ENCODE measurements around the gene SSX2IP.

The SSX2IP gene

GRCh38 chr1:84619383-84620102, 70.7 kb downstream of the SSX2IP start:
- Histone ChIP-seq H3K27me3 (replicated peaks; ENCODE audit: control insufficient read depth, insufficient read depth, low read length) (no peaks in the 10 kb centered on the region), H3K4me3 (replicated peaks; ENCODE audit: low read depth, low read length) (no peak overlapping the region), H3K36me3 (ENCODE audit: control insufficient read depth, insufficient read depth, low read length) (no peaks in the 10 kb centered on the region)
- no peak for TF ChIP-seq CTCF (IDR thresholded peaks at IDR 0.05; ENCODE audit: insufficient read depth, low read length, poor library complexity, severe bottlenecking)
- no peak for DNase-seq (ENCODE audit: extremely low read depth, insufficient read length)

DNA sequence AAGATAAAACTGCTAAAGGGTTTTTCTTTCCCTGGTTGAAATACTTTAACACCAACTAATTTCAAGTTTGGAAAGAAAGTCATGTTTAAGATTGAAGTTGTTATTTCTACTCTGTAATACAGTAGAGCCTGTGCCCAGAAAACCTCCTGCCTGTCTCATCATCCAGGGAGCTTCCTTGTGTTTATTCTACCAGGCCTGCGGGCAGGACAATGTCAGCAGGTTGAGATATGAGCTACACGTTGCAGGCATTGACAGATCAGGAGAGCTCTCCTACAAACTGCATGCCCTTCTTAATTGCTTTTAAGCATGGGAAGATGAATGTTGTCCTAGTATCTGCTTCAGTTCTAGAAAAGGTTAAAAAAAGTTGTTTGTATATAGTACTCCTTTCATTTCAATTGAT, 72.9 kb downstream of the SSX2IP start:
- H3K4me3 ChIP-seq (replicated peaks; ENCODE audit: low read depth, low read length) = no peak overlapping the region
- no peak for TF ChIP-seq CTCF (IDR thresholded peaks at IDR 0.05; ENCODE audit: insufficient read depth, low read length, poor library complexity, severe bottlenecking)
- H3K36me3 ChIP-seq (ENCODE audit: control insufficient read depth, insufficient read depth, low read length) = no peaks in the 10 kb centered on the region
- H3K27me3 ChIP-seq (replicated peaks; ENCODE audit: control insufficient read depth, insufficient read depth, low read length) = no peaks in the 10 kb centered on the region
- no peak for DNase-seq (ENCODE audit: extremely low read depth, insufficient read length)

DNA sequence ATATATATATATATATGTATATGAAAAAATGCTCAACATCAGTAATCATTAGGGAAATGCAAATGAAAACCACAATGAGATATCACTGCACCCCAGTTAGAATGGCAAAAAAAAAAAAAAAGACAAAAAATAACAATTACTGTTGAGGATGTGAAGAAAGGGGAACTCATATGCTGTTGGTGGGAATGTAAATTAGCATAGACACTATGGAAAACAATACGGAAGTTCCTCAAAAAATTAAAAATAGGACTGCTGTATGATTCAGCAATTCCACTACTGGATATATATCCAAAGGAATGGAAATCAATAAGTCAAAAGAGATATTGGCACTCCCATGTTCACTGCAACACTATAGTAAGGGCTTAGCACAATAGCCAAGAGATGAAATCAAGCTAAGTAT, 74.5 kb downstream of the SSX2IP start:
- no peak for TF ChIP-seq CTCF (IDR thresholded peaks at IDR 0.05; ENCODE audit: insufficient read depth, low read length, poor library complexity, severe bottlenecking)
- Histone ChIP-seq H3K4me3 (replicated peaks; ENCODE audit: low read depth, low read length) (no peak overlapping the region), H3K36me3 (ENCODE audit: control insufficient read depth, insufficient read depth, low read length) (no peaks in the 10 kb centered on the region), H3K27me3 (replicated peaks; ENCODE audit: control insufficient read depth, insufficient read depth, low read length) (no peaks in the 10 kb centered on the region)
- DNase-seq (ENCODE audit: extremely low read depth, insufficient read length) = no peak

DNA sequence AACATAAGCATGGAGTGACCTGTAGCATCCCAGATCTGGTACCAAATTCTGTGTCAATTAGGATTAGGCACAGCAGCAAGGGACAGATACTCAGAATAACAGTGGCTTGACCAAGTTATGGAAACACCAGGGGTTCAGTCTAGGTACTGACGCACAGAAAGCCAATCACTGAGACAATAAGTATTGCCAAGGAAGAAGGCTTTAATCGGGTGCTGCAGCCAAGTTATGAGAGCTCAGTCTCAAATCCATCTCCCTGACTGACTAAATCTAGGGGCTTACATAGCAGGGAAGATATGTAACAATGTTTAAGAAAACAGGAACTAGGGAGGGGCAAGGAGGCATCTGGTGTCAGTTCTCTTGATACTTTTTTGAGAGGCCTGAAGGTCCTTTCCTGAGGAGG, 76.4 kb downstream of the SSX2IP start:
- DNase-seq (ENCODE audit: extremely low read depth, insufficient read length) = no peak
- Histone ChIP-seq H3K36me3 (ENCODE audit: control insufficient read depth, insufficient read depth, low read length) (no peaks in the 10 kb centered on the region), H3K4me3 (replicated peaks; ENCODE audit: low read depth, low read length) (no peak overlapping the region), H3K27me3 (replicated peaks; ENCODE audit: control insufficient read depth, insufficient read depth, low read length) (no peaks in the 10 kb centered on the region)
- TF ChIP-seq CTCF (IDR thresholded peaks at IDR 0.05; ENCODE audit: insufficient read depth, low read length, poor library complexity, severe bottlenecking) = no peak

GRCh38 chr1:84613026-84613425, 77.2 kb downstream of the SSX2IP start:
- Histone ChIP-seq H3K4me3 (replicated peaks; ENCODE audit: low read depth, low read length) (no peak overlapping the region), H3K27me3 (replicated peaks; ENCODE audit: control insufficient read depth, insufficient read depth, low read length) (no peaks in the 10 kb centered on the region), H3K36me3 (ENCODE audit: control insufficient read depth, insufficient read depth, low read length) (no peaks in the 10 kb centered on the region)
- TF ChIP-seq CTCF (IDR thresholded peaks at IDR 0.05; ENCODE audit: insufficient read depth, low read length, poor library complexity, severe bottlenecking) = no peak
- no peak for DNase-seq (ENCODE audit: extremely low read depth, insufficient read length)

- Histone ChIP-seq H3K27me3 (replicated peaks; ENCODE audit: control insufficient read depth, insufficient read depth, low read length) (no peaks in the 10 kb centered on the region), H3K36me3 (ENCODE audit: control insufficient read depth, insufficient read depth, low read length) (no peaks in the 10 kb centered on the region), H3K4me3 (replicated peaks; ENCODE audit: low read depth, low read length) (no peak overlapping the region)
- DNase-seq (ENCODE audit: extremely low read depth, insufficient read length) = no peak
- TF ChIP-seq CTCF (IDR thresholded peaks at IDR 0.05; ENCODE audit: insufficient read depth, low read length, poor library complexity, severe bottlenecking) = no peak
Observed at GRCh38 chr1:84611796-84612195, 78.5 kb downstream of the SSX2IP start.
